Mucosa of descending colon (tissue), 3 donors: ENCODE measurements around the gene NIM1K. TPM values are rescaled to one million over a fixed set of nuclear protein-coding genes. Genes with fewer than 3 reads are reported as not detected.

ENCODE experiments used
- ATAC-seq: fragments of 200-7000 bp; cut with Tn5 transposase; one replicate; pipeline ENCODE4 v1.9.1; 2020; ENCODE audit warnings: mild to moderate bottlenecking, moderate library complexity
- DNase-seq, 3 donors: peaks; one replicate each; pipeline ENCODE4 v3.0.0-alpha.2; 2020
- H3K36me3 ChIP-seq: fragments of 200-600 bp; one replicate; pipeline ENCODE4 v1.8.0; 2021; ENCODE audit warnings: low read depth, mild to moderate bottlenecking
- H3K4me1 ChIP-seq: fragments of 200-600 bp; one replicate; pipeline ENCODE4 v1.8.0; 2021; ENCODE audit warnings: low read depth, mild to moderate bottlenecking
- H3K4me3 ChIP-seq: fragments of 200-600 bp; one replicate; pipeline ENCODE4 v1.8.0; 2021; ENCODE audit warnings: mild to moderate bottlenecking
- H3K9me3 ChIP-seq: fragments of 200-600 bp; one replicate; pipeline ENCODE4 v1.8.0; 2021; ENCODE audit warnings: mild to moderate bottlenecking
- intact Hi-C, 2 donors: fragments of 100-400 bp; cut with DNase I in 1 of 2; cut with micrococcal nuclease in 1 of 2; formaldehyde crosslinking; loops; one replicate each; pipeline versions ENCODE4 v1.11.0 to v1.11.1; 2022; cut with DNase I, micrococcal nuclease
- total RNA-seq, 3 donors: library from RNA; stranded (reverse); fragmentation: NEBNext Ultra II Directional in 2 of 3; extraction: Animal tissue kit (Norgen Biotek cat#: 25700) in 2 of 3; gene quantifications; one replicate each; pipeline versions ENCODE4 v1.2.1 to v1.2.4, GENCODE V29; 2021 to 2023
- TF ChIP-seq, protein P1 (sequence below): fragments of 200-600 bp; IDR thresholded peaks from one replicate; pipeline ENCODE4 v1.8.0; 2022; ENCODE audit warnings: antibody characterized with exemption, mild to moderate bottlenecking
- donor health status: DM: no; HTN: no; CAD: no; lungs with moderate emphysema.
- donor health status: DM: no; HTN: no; CAD: no.
- donor health status: DM: no; HTN: yes; CAD: no.

NIM1K gene
- total RNA-seq, 3 donors from 2014 or later, result 0.20 to 1.5 (median 0.43) TPM

DNA sequence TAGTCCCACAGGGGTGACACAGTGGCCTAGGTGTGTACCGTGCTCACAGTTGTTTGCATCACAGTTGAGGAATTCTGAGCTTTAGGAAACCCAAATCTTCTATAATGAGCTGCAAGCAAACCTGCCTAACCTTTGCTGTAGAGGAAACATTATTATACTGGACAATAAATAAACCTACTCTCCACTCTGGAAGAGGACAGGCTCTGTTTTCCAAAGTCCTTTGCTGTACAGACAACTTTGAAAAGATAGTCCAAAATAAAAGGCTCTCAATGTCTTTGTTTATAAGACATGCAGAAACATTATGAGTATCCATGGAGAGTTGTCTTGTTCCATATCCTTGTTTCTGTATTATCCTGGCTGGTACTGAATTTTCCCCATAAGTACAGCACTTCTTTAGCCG, 42.0 kb upstream of the NIM1K start:
- H3K9me3 ChIP-seq, result no peaks in the 10 kb centered on the region
- H3K36me3 ChIP-seq, result no peaks in the 10 kb centered on the region
- DNase-seq, result no peak
- H3K4me3 ChIP-seq, result no peak overlapping the region
- TF ChIP-seq, protein P1, sequence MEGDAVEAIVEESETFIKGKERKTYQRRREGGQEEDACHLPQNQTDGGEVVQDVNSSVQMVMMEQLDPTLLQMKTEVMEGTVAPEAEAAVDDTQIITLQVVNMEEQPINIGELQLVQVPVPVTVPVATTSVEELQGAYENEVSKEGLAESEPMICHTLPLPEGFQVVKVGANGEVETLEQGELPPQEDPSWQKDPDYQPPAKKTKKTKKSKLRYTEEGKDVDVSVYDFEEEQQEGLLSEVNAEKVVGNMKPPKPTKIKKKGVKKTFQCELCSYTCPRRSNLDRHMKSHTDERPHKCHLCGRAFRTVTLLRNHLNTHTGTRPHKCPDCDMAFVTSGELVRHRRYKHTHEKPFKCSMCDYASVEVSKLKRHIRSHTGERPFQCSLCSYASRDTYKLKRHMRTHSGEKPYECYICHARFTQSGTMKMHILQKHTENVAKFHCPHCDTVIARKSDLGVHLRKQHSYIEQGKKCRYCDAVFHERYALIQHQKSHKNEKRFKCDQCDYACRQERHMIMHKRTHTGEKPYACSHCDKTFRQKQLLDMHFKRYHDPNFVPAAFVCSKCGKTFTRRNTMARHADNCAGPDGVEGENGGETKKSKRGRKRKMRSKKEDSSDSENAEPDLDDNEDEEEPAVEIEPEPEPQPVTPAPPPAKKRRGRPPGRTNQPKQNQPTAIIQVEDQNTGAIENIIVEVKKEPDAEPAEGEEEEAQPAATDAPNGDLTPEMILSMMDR, result no peak
- H3K4me1 ChIP-seq, result no peaks in the 10 kb centered on the region
- intact Hi-C loops, result no loop called here
- ATAC-seq, result no peak

DNA sequence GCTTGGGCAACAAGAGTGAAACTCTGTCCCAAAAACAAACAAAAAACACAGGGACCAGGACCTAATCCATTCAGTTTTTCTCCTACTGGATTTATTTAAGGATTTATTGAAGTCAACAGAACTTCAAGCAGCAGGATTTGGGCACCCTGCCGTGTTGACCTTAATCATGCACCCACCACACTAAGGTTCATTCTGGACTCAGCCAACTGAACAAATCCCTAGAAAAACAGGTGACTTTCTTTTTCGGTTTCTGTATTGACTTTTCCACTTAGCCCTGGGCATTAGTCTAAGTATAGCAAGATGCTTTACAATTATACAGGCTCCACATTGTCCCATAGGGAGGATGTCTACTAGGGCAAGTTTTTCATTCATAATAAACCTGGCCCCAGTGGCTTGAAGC, 41.3 kb upstream of the NIM1K start:
- intact Hi-C loops, result no loop called here
- H3K36me3 ChIP-seq, result no peaks in the 10 kb centered on the region
- TF ChIP-seq, protein P1, result no peak
- ATAC-seq (no peak), DNase-seq (no peak)
- H3K4me1 ChIP-seq, result no peaks in the 10 kb centered on the region
- no peak overlapping the region for H3K4me3 ChIP-seq
- H3K9me3 ChIP-seq, result no peaks in the 10 kb centered on the region

- Histone ChIP-seq H3K4me3 (no peak overlapping the region), H3K9me3 (no peaks in the 10 kb centered on the region), H3K36me3 (no peaks in the 10 kb centered on the region), H3K4me1 (no peaks in the 10 kb centered on the region)
- intact Hi-C loops, result no loop called here
- ATAC-seq (no peak), DNase-seq (no peak)
- TF ChIP-seq, protein P1, result no peak
Observed at GRCh38 chr5:43152946-43153345, 39.1 kb upstream of the NIM1K start.

DNA sequence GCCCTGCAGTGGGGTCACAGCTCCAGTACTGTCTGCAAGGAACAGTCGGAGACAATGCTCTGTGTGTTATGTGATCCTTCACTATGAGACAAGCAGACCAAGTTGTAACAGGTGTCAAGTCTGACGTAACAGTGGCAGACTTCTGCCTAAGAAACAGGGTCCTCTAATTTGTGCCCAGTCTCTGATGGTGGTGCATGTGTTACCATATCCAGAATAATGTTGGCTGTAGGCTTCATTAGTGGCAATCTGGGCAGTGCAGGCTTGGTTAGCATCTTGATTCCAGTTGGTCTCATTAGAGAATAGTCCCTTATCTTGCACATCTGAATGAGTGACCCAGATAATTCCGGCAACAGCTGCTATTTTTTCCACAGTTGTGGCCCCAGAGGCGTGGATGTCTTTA, 37.6 kb upstream of the NIM1K start:
- ATAC-seq, result no peak
- Histone ChIP-seq H3K36me3 (no peaks in the 10 kb centered on the region), H3K9me3 (no peaks in the 10 kb centered on the region), H3K4me3 (no peak overlapping the region), H3K4me1 (no peaks in the 10 kb centered on the region)
- TF ChIP-seq, protein P1, result no peak
- intact Hi-C loops, result no loop called here
- no peak for DNase-seq

DNA sequence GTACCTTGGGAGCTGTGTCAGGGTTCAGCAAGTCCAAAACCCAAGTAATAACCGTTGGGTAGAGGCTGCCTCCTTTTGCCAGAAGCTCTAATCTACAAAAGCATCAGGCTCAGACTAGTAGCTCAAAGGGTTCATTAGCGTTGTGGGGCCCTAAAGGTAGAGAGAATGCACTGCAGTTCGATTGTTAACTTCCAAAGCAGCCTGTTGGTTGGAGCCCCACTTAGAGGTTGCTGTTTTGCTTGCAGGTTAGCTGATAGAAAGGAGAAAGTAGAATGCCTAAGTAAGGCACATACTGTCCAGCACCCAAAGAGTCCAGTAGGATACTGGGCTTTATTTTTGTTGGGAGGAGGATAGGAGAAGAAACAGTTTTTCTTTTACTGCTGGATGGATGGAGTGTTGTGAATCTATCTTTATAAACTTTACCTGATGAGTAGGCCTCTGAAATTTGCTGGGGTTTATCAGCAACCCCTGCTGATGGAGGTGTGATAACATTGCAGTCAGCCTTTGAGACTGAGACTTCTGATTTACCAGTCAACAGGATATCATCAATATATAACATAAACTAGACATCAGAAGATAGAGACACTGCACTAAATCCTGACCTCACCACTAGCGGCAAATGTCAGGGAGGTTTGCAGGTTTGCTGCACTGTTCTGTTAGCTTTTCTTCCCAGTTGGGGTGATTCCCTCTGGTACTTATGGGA, 36.5 kb upstream of the NIM1K start:
- Histone ChIP-seq H3K4me3 (no peak overlapping the region), H3K36me3 (no peaks in the 10 kb centered on the region), H3K4me1 (no peaks in the 10 kb centered on the region), H3K9me3 (no peaks in the 10 kb centered on the region)
- ATAC-seq (no peak), DNase-seq (no peak)
- intact Hi-C loops, result no loop called here
- TF ChIP-seq, protein P1, result no peak

- intact Hi-C loops, result no loop called here
- no peak for DNase-seq
- H3K4me1 ChIP-seq, result no peaks in the 10 kb centered on the region
- no peak for ATAC-seq
- no peak overlapping the region for H3K4me3 ChIP-seq
- TF ChIP-seq, protein P1, result no peak
- no peaks in the 10 kb centered on the region for H3K9me3 ChIP-seq
- H3K36me3 ChIP-seq, result no peaks in the 10 kb centered on the region
Observed at GRCh38 chr5:43156388-43156787, 35.6 kb upstream of the NIM1K start.
